ENCODE results near the gene ARHGEF6.

DNA sequence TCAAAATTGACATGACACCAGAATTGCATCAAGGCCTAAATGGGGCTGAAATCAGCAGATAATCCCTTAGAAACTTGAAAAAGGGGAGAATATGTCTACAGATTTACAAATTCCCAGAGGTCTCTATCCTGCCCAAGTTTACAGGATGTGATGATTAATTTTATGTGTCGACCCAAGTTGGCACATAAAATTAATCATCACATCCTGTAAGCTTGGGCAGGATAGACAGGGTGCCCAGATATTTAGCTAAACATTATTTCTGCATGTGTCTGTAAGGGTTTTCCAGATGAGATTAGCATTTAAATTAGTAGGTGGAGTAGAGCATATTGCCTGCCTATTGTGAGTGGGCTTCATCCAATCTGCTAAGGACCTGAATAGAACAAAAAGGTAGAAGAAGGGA, 52.3 kb downstream of the ARHGEF6 start:
- no peak for TF ChIP-seq POLR2AphosphoS5 (IDR thresholded peaks at IDR 0.05)
- TF ChIP-seq, protein P1, sequence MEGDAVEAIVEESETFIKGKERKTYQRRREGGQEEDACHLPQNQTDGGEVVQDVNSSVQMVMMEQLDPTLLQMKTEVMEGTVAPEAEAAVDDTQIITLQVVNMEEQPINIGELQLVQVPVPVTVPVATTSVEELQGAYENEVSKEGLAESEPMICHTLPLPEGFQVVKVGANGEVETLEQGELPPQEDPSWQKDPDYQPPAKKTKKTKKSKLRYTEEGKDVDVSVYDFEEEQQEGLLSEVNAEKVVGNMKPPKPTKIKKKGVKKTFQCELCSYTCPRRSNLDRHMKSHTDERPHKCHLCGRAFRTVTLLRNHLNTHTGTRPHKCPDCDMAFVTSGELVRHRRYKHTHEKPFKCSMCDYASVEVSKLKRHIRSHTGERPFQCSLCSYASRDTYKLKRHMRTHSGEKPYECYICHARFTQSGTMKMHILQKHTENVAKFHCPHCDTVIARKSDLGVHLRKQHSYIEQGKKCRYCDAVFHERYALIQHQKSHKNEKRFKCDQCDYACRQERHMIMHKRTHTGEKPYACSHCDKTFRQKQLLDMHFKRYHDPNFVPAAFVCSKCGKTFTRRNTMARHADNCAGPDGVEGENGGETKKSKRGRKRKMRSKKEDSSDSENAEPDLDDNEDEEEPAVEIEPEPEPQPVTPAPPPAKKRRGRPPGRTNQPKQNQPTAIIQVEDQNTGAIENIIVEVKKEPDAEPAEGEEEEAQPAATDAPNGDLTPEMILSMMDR (IDR thresholded peaks at IDR 0.05 in 8 of 11, conservative IDR thresholded peaks at IDR 0.05 in 3 of 11), result no peak

Data from spleen (tissue), 7 donors.